Lower leg skin (tissue), 4 donors: ENCODE data around the gene PDGFD. TPM values are rescaled to one million over a fixed set of nuclear protein-coding genes. Genes with fewer than 3 reads are reported as not detected.

Source experiments
- DNase-seq, 2 donors: peaks; one replicate each; pipeline ENCODE4 v3.0.0-alpha.2; 2019; ENCODE audit warnings: low spot score in 2 of 2
- H3K4me3 ChIP-seq: fragments of 200-600 bp; sonication (generic); 2 replicates; pipeline ENCODE4 v1.5.1; 2017; ENCODE audit warnings: mild to moderate bottlenecking, low read depth; ENCODE audit not compliant: poor library complexity, severe bottlenecking
- CTCF ChIP-seq, 3 donors: fragments of 450-650 bp; IDR thresholded peaks; one replicate each; pipeline ENCODE4 v1.5.1; 2016; ENCODE audit warnings: antibody characterized with exemption in 3 of 3, mild to moderate bottlenecking in 3 of 3, moderate library complexity in 2 of 3
- POLR2A ChIP-seq, 2 donors: fragments of 450-650 bp; IDR thresholded peaks; one replicate each; pipeline ENCODE4 v1.6.1; 2016 to 2017; ENCODE audit warnings: antibody characterized with exemption in 2 of 2, mild to moderate bottlenecking in 1 of 2, moderate library complexity in 1 of 2
- WGBS, 2 donors: methylation state at CpG; one replicate each; pipeline ENCODE4 v1.1.5; 2018; 5-methylcytosine and 5-hydroxymethylcytosine counted together
- intact Hi-C: fragments of 100-400 bp; cut with DNase I; formaldehyde crosslinking; loops from one replicate; pipeline ENCODE4 v1.15.0; 2023; ENCODE audit warnings: low total_unique reads
- total RNA-seq, 4 donors: library from RNA; depleted of rRNA; stranded (reverse); fragments of >200 nt; gene quantifications; one replicate each; pipeline ENCODE4 v1.1.0, GENCODE V29; 2016

Gene PDGFD
- total RNA-seq, 4 donors from 2014 or later, result 6.8 to 15.1 (median 10.5) TPM

- 93 to 95% methylated on average over 5 of the region's 5 CpGs for WGBS, 2 donors
Observed at GRCh38 chr11:103928040-103928801, 235.7 kb downstream of the PDGFD start.

GRCh38 chr11:103927535-103927934 is 236.4 kb downstream of the PDGFD start:
- no peak overlapping the region for H3K4me3 ChIP-seq
- no peak for DNase-seq
- WGBS, 2 donors, result 36 to 39% methylated on average over 2 of the region's 2 CpGs
- intact Hi-C loops, result no loop called here
- TF ChIP-seq POLR2A (IDR thresholded peaks at IDR 0.05) (no peak), CTCF (IDR thresholded peaks at IDR 0.05) (no peak)

More at GRCh38 chr11:103928040-103928801, 235.7 kb downstream of the PDGFD start:
- no peak for DNase-seq
- H3K4me3 ChIP-seq, result no peak overlapping the region
- intact Hi-C loops, result no loop called here
- TF ChIP-seq POLR2A (IDR thresholded peaks at IDR 0.05) (no peak), CTCF (IDR thresholded peaks at IDR 0.05) (no peak)

GRCh38 chr11:103926990-103927389 is 237.0 kb downstream of the PDGFD start:
- intact Hi-C loops, result no loop called here
- DNase-seq, result no peak
- no peak overlapping the region for H3K4me3 ChIP-seq
- WGBS, 2 donors, result 93 to 97% methylated on average over 5 of the region's 5 CpGs
- TF ChIP-seq POLR2A (IDR thresholded peaks at IDR 0.05) (no peak), CTCF (IDR thresholded peaks at IDR 0.05) (no peak)

- no peak overlapping the region for H3K4me3 ChIP-seq
- no peak for TF ChIP-seq CTCF (IDR thresholded peaks at IDR 0.05)
- TF ChIP-seq POLR2A (IDR thresholded peaks at IDR 0.05), result no peak
- WGBS, 2 donors, result 84 to 87% methylated on average over 5 of the region's 5 CpGs
- intact Hi-C loops, result no loop called here
- no peak for DNase-seq
Observed at GRCh38 chr11:103924166-103925013, 239.6 kb downstream of the PDGFD start.

- no peak for DNase-seq
- TF ChIP-seq CTCF (IDR thresholded peaks at IDR 0.05) (no peak), POLR2A (IDR thresholded peaks at IDR 0.05) (no peak)
- H3K4me3 ChIP-seq, result no peak overlapping the region
- intact Hi-C loops, result no loop called here
Observed at GRCh38 chr11:103923451-103923931, 240.5 kb downstream of the PDGFD start.
